H1 (cell line): Measurements from ENCODE around the gene GABRA1. TPM values are rescaled to one million over a fixed set of nuclear protein-coding genes. Genes with fewer than 3 reads are reported as not detected.

Experiments
- CTCF ChIA-PET: fragments of 300-600 bp; sonication (Branson Sonifier 250); formaldehyde crosslinking; loops from one replicate; lab custom pipeline; 2021; ENCODE audit not compliant: partially characterized antibody; lab: Charles Lee
- POLR2A ChIA-PET: fragments of 300-600 bp; sonication (Branson Sonifier 250); formaldehyde crosslinking; loops from one replicate; lab custom pipeline; 2021; ENCODE audit warnings: inconsistent platforms; ENCODE audit not compliant: partially characterized antibody; lab: Charles Lee
- DNase-seq, 2 experiments: peaks; one replicate each; pipeline versions ENCODE4 v3.0.0 to v3.0.0-alpha.2; 2010 to 2022; ENCODE audit warnings: low spot score in 2 of 2, low read depth in 1 of 2, mixed read lengths in 1 of 2
- FAIRE-seq: peaks from 2 replicates; lab custom pipeline; 2011; peaks lifted over from hg19 to GRCh38; lab: Jason Lieb, UNC
- H2AFZ ChIP-seq: 2 replicates; pipeline ENCODE4 v1.8.1; 2012; ENCODE audit warnings: low read length, inconsistent platforms
- H2AK5ac ChIP-seq: 2 replicates; pipeline ENCODE4 v1.6.1; 2013; ENCODE audit warnings: low read depth, low read length
- H2BK120ac ChIP-seq: replicated peaks from 2 replicates; pipeline ENCODE3; 2013; ENCODE audit warnings: low read depth, low read length, inconsistent platforms
- H2BK12ac ChIP-seq: 2 replicates; pipeline ENCODE4 v1.6.1; 2013; ENCODE audit warnings: low read depth, low read length
- H2BK15ac ChIP-seq: 2 replicates; pipeline ENCODE4 v1.6.1; 2013; ENCODE audit warnings: low read length
- H2BK20ac ChIP-seq: 2 replicates; pipeline ENCODE4 v1.6.1; 2013; ENCODE audit warnings: low read length
- H2BK5ac ChIP-seq: 2 replicates; pipeline ENCODE4 v1.6.1; 2013; ENCODE audit warnings: low read depth, low read length
- H3K14ac ChIP-seq: 2 replicates; pipeline ENCODE4 v1.6.1; 2013; ENCODE audit warnings: inconsistent platforms; ENCODE audit not compliant: insufficient read length
- H3K18ac ChIP-seq: 2 replicates; pipeline ENCODE4 v1.6.1; 2013; ENCODE audit warnings: low read length; ENCODE audit errors: extremely low read depth
- H3K23ac ChIP-seq: 2 replicates; pipeline ENCODE4 v1.6.1; 2013; ENCODE audit warnings: inconsistent platforms; ENCODE audit not compliant: insufficient read length
- H3K23me2 ChIP-seq: 2 replicates; pipeline ENCODE4 v1.6.1; 2013; ENCODE audit warnings: low read depth, low read length
- H3K27ac ChIP-seq: 2 replicates; pipeline ENCODE4 v1.6.1; 2011; ENCODE audit warnings: low read depth, low read length, inconsistent platforms
- H3K27me3 ChIP-seq, 4 experiments: replicated peaks in 1 of 4; 1 replicate in 1 of 4; 2 replicates in 3 of 4; pipeline versions ENCODE4 v1.6.1 to v1.8.1; 2011 to 2013; ENCODE audit warnings: low read length in 3 of 4, mild to moderate bottlenecking in 3 of 4, inconsistent platforms in 2 of 4, mixed read lengths in 2 of 4, moderate library complexity in 1 of 4; ENCODE audit not compliant: control insufficient read depth in 3 of 4, insufficient read depth in 3 of 4; ENCODE audit errors: extremely low read depth in 1 of 4
- H3K36me3 ChIP-seq, 4 experiments: 2 replicates each; pipeline versions ENCODE4 v1.6.1 to v1.8.1; 2011 to 2013; ENCODE audit warnings: mild to moderate bottlenecking in 4 of 4, low read length in 3 of 4, moderate library complexity in 2 of 4, control low read depth in 1 of 4, inconsistent platforms in 1 of 4; ENCODE audit not compliant: insufficient read depth in 4 of 4, control insufficient read depth in 2 of 4
- H3K4ac ChIP-seq: replicated peaks from 2 replicates; pipeline ENCODE3; 2013; ENCODE audit warnings: low read length, low read depth, mixed read lengths, inconsistent platforms; ENCODE audit not compliant: insufficient read length
- H3K4me1 ChIP-seq, 4 experiments: replicated peaks in 1 of 4; 1 replicate in 1 of 4; 2 replicates in 3 of 4; pipeline versions ENCODE4 v1.6.1 to v1.8.1; 2011 to 2013; ENCODE audit warnings: low read length in 3 of 4, inconsistent platforms in 2 of 4, mixed read lengths in 1 of 4; ENCODE audit not compliant: insufficient read depth in 4 of 4, control insufficient read depth in 3 of 4
- H3K4me2 ChIP-seq, 2 experiments: 2 replicates each; pipeline versions ENCODE4 v1.6.1 to v1.8.1; 2011 to 2013; ENCODE audit warnings: low read depth in 2 of 2, low read length in 2 of 2, control low read depth in 1 of 2, inconsistent platforms in 1 of 2, mild to moderate bottlenecking in 1 of 2; ENCODE audit not compliant: insufficient read depth in 1 of 2
- H3K4me3 ChIP-seq, 4 experiments: fragments of 200-600, 300-600 bp in 1 of 4; sonication (generic), shearing (Covaris generic), sonication (Bioruptor Twin) in 1 of 4; 2 replicates each; pipeline versions ENCODE4 v1.5.1 to v1.8.1; 2011 to 2016; ENCODE audit warnings: low read length in 4 of 4, low read depth in 3 of 4, control low read depth in 2 of 4, inconsistent platforms in 2 of 4, mild to moderate bottlenecking in 2 of 4, mixed read lengths in 1 of 4, moderate library complexity in 1 of 4; ENCODE audit not compliant: insufficient read depth in 2 of 4; ENCODE audit errors: extremely low read depth in 1 of 4
- H3K56ac ChIP-seq: replicated peaks from 2 replicates; pipeline ENCODE3; 2013; ENCODE audit warnings: low read depth, mild to moderate bottlenecking, mixed read lengths, low read length, inconsistent platforms; ENCODE audit not compliant: insufficient read length
- H3K79me1 ChIP-seq: 2 replicates; pipeline ENCODE4 v1.6.1; 2013; ENCODE audit warnings: low read depth, low read length, control low read depth
- H3K79me2 ChIP-seq, 2 experiments: 2 replicates each; pipeline versions ENCODE4 v1.6.1 to v1.8.1; 2012 to 2013; ENCODE audit warnings: low read length in 2 of 2, mild to moderate bottlenecking in 2 of 2, inconsistent platforms in 1 of 2; ENCODE audit not compliant: insufficient read depth in 2 of 2, control insufficient read depth in 1 of 2
- H3K9ac ChIP-seq, 4 experiments: replicated peaks in 1 of 4; 1 replicate in 1 of 4; 2 replicates in 3 of 4; pipeline versions ENCODE4 v1.6.1 to v1.8.1; 2011 to 2013; ENCODE audit warnings: low read depth in 3 of 4, low read length in 3 of 4, control low read depth in 2 of 4, mild to moderate bottlenecking in 2 of 4, moderate library complexity in 2 of 4, inconsistent platforms in 1 of 4; ENCODE audit errors: extremely low read depth in 1 of 4
- H3K9me3 ChIP-seq, 2 experiments: 2 replicates each; pipeline versions ENCODE4 v1.6.1 to v1.8.1; 2012 to 2013; ENCODE audit warnings: mild to moderate bottlenecking in 2 of 2, moderate library complexity in 2 of 2, control low read depth in 1 of 2, inconsistent platforms in 1 of 2, low read depth in 1 of 2, low read length in 1 of 2, mixed read lengths in 1 of 2; ENCODE audit not compliant: insufficient read depth in 2 of 2
- H4K20me1 ChIP-seq, 2 experiments: replicated peaks in 1 of 2; 2 replicates each; pipeline versions ENCODE3 to v1.8.1; 2011 to 2013; ENCODE audit warnings: inconsistent platforms in 2 of 2, low read length in 2 of 2, mild to moderate bottlenecking in 1 of 2; ENCODE audit not compliant: insufficient read depth in 2 of 2, control insufficient read depth in 1 of 2
- H4K5ac ChIP-seq: 2 replicates; pipeline ENCODE4 v1.6.1; 2013; ENCODE audit warnings: low read length, low read depth, mixed read lengths, inconsistent platforms; ENCODE audit not compliant: insufficient read length
- H4K8ac ChIP-seq: 2 replicates; pipeline ENCODE4 v1.8.0; 2013; ENCODE audit warnings: mild to moderate bottlenecking, moderate library complexity, low read length, inconsistent platforms; ENCODE audit not compliant: insufficient read depth; ENCODE audit errors: extremely low read depth
- H4K91ac ChIP-seq: replicated peaks from 2 replicates; pipeline ENCODE3; 2013; ENCODE audit warnings: low read length, mixed read lengths, inconsistent platforms; ENCODE audit not compliant: insufficient read length
- CBX8 ChIP-seq: fragments of 300-800, 300-1000 bp; sonication (generic); IDR thresholded peaks from 2 replicates; pipeline ENCODE4 v1.7.1; 2016; ENCODE audit warnings: low read depth, low read length, borderline replicate concordance
- GABPA ChIP-seq: IDR thresholded peaks from 2 replicates; pipeline ENCODE4 v1.6.1; 2011; ENCODE audit warnings: mild to moderate bottlenecking, low read length, moderate library complexity, borderline replicate concordance; ENCODE audit not compliant: insufficient read depth
- HDAC6 ChIP-seq: IDR thresholded peaks from one replicate; pipeline ENCODE4 v1.7.1; 2012; ENCODE audit warnings: low read depth, mild to moderate bottlenecking, inconsistent platforms, low read length, moderate library complexity
- MAFK ChIP-seq: IDR thresholded peaks from 2 replicates; pipeline ENCODE4 v1.6.1; 2012; ENCODE audit warnings: low read depth, mild to moderate bottlenecking, improper control_type of control experiment, low read length
- POU5F1 ChIP-seq: IDR thresholded peaks from 2 replicates; pipeline ENCODE4 v1.6.1; 2011; ENCODE audit warnings: low read depth, mild to moderate bottlenecking, low read length, moderate library complexity
- SIN3A ChIP-seq, 2 experiments: IDR thresholded peaks in 1 of 2; conservative IDR thresholded peaks in 1 of 2; 2 replicates each; pipeline ENCODE4 v1.6.1; 2011 to 2012; ENCODE audit warnings: low read length in 2 of 2, improper control_type of control experiment in 1 of 2, low read depth in 1 of 2, mild to moderate bottlenecking in 1 of 2
- SP2 ChIP-seq: IDR thresholded peaks from 2 replicates; pipeline ENCODE4 v1.6.1; 2012; ENCODE audit warnings: mild to moderate bottlenecking, low read length, inconsistent platforms
- SUZ12 ChIP-seq: fragments of 200-600 bp; sonication (generic); IDR thresholded peaks from 2 replicates; pipeline ENCODE4 v1.6.1; 2012; ENCODE audit warnings: mild to moderate bottlenecking, inconsistent platforms, low read length, moderate library complexity, mixed read lengths
- WGBS, 2 experiments: shearing (Covaris generic) in 1 of 2; methylation state at CpG; one replicate each; pipeline versions ENCODE4 v1.1.6 to v1.1.7; 2013 to 2015; ENCODE audit warnings: low lambda C conversion rate in 2 of 2, mixed read lengths in 2 of 2, inconsistent platforms in 1 of 2, low coverage in 1 of 2, missing lambda C conversion rate in 1 of 2; ENCODE audit not compliant: insufficient replicate concordance in 2 of 2, insufficient coverage in 1 of 2, insufficient read length in 1 of 2; ENCODE audit errors: extremely low coverage in 1 of 2, missing lambda C conversion rate in 1 of 2; 5-methylcytosine and 5-hydroxymethylcytosine counted together
- polyA plus RNA-seq, 7 experiments: library from polyadenylated mRNA; depleted of rRNA in 3 of 7; stranded (reverse) in 5 of 7; unstranded in 2 of 7; fragments of >200 nt in 5 of 7; fragments of 200-250 nt in 2 of 7; gene quantifications; 1 replicate in 5 of 7; 2 replicates in 1 of 7; 4 replicates in 1 of 7; pipeline versions ENCODE4 v1.2.1 to v1.2.3, GENCODE V29; 2011 to 2013; ENCODE audit warnings: missing spikeins in 2 of 7, mixed read lengths in 2 of 7
- total RNA-seq: library from RNA; stranded (reverse); fragmentation: NEBNext Ultra II Directional; extraction: Animal tissue kit (Norgen Biotek cat#: 25700); gene quantifications from 2 replicates; pipeline ENCODE4 v1.2.1, GENCODE V29; 2021
- TF ChIP-seq, protein P1 (sequence below): IDR thresholded peaks from 2 replicates; pipeline ENCODE4 v1.6.1; 2011; ENCODE audit warnings: low read length, improper control_type of control experiment

The GABRA1 gene
- total and polyA plus RNA-seq, 2 of the 8 experiments (the other 6 are each of a cell fraction or from before 2014, with no cell fraction given): 4.7 to 16.2 TPM

DNA sequence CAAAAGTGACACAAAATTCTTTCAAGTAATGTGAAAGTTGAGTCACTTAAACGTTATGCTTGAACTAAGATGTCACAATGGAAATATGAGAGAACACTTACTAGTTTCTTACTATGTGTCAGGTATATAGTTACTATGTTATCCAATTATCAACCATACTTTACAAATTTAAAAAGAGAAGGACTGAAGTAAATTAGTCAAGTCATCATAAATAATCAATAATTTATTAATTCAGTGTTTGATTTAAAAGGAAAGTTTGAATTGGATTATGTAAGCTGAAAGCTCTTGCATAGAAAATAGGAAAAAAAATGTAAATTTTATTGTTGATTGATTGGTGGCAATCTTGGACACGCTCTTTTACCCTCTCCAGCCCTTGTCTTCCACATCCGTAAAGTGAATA is 76.3 kb downstream of the GABRA1 start:
- ChIA-PET POLR2A (no interaction called here), CTCF (no interaction called here)
- WGBS, 2 experiments: 98% methylated on average over 3 of the region's 3 CpGs; no CpG with 5 or more reads in 1 of the 2 experiments
- no peak overlapping the region for H4K8ac ChIP-seq
- H3K18ac ChIP-seq: no peak overlapping the region
- no peak overlapping the region for H3K56ac ChIP-seq
- H2BK12ac ChIP-seq: no peak overlapping the region
- no peak overlapping the region for H3K4me3 ChIP-seq
- H3K4ac ChIP-seq: no peak overlapping the region
- H2BK15ac ChIP-seq: no peak overlapping the region
- no peak overlapping the region for H3K9ac ChIP-seq
- no peak overlapping the region for H3K14ac ChIP-seq
- no peak overlapping the region for H2BK20ac ChIP-seq
- no peaks in the 10 kb centered on the region for H3K27me3 ChIP-seq
- H2AFZ ChIP-seq: no peak overlapping the region
- no peaks in the 10 kb centered on the region for H3K79me2 ChIP-seq
- no peaks in the 10 kb centered on the region for H3K36me3 ChIP-seq
- no peak overlapping the region for H3K27ac ChIP-seq
- H4K91ac ChIP-seq: no peak overlapping the region
- no peak overlapping the region for H4K5ac ChIP-seq
- no peak overlapping the region for H2AK5ac ChIP-seq
- H4K20me1 ChIP-seq: no peaks in the 10 kb centered on the region
- no peak overlapping the region for H2BK5ac ChIP-seq
- H3K4me2 ChIP-seq: no peak overlapping the region
- FAIRE-seq: no peak
- TF ChIP-seq SP2: no peak
- TF ChIP-seq, protein P1, sequence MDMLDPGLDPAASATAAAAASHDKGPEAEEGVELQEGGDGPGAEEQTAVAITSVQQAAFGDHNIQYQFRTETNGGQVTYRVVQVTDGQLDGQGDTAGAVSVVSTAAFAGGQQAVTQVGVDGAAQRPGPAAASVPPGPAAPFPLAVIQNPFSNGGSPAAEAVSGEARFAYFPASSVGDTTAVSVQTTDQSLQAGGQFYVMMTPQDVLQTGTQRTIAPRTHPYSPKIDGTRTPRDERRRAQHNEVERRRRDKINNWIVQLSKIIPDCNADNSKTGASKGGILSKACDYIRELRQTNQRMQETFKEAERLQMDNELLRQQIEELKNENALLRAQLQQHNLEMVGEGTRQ: no peak
- no peak for TF ChIP-seq SIN3A (conservative IDR thresholded peaks at IDR 0.05 in 1 of 2, IDR thresholded peaks at IDR 0.05 in 1 of 2; ENCODE audit: low read depth in 1 of 2, low read length in 2 of 2)
- TF ChIP-seq CBX8: no peak
- no peak for TF ChIP-seq SUZ12
- no peak for TF ChIP-seq POU5F1
- TF ChIP-seq HDAC6: no peak
- no peak for TF ChIP-seq MAFK
- TF ChIP-seq GABPA: no peak
- H2BK120ac ChIP-seq: no peak overlapping the region
- H3K23me2 ChIP-seq: no peaks in the 10 kb centered on the region
- H3K9me3 ChIP-seq: peaks cover 6 to 9% of the 10 kb centered on the region in 2 experiments; a peak in 3 of 4 replicates
- DNase-seq: no peak
- no peak overlapping the region for H3K23ac ChIP-seq
- no peaks in the 10 kb centered on the region for H3K79me1 ChIP-seq
- no peaks in the 10 kb centered on the region for H3K4me1 ChIP-seq
